ENCODE measurements around the gene NECTIN1.
A peak's percentile ranks its signal among the peaks of the same experiment; 100 is the strongest.

The NECTIN1 gene

DNA sequence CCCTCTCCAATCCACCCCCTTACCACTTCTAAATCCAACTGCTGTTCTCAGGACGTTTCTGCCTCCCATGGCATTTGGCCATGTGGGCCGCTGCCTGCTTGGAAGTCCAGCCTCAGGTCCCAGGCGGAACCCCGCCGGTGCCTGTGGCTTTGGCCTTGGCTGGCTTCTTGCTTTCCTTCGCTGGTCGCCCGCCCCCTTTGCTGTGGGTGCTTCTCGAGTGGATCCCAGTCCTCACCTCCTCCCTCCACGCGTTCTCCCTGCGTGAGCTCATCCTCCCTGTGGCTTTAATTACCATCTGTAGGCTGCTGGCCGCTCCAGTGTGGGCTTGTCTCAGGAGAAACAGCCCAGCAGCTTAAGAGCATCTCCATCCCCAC lies 111.7 kb downstream of the NECTIN1 start:
- no peak for DNase-seq (ENCODE audit: extremely low read depth, low read depth)

DNA sequence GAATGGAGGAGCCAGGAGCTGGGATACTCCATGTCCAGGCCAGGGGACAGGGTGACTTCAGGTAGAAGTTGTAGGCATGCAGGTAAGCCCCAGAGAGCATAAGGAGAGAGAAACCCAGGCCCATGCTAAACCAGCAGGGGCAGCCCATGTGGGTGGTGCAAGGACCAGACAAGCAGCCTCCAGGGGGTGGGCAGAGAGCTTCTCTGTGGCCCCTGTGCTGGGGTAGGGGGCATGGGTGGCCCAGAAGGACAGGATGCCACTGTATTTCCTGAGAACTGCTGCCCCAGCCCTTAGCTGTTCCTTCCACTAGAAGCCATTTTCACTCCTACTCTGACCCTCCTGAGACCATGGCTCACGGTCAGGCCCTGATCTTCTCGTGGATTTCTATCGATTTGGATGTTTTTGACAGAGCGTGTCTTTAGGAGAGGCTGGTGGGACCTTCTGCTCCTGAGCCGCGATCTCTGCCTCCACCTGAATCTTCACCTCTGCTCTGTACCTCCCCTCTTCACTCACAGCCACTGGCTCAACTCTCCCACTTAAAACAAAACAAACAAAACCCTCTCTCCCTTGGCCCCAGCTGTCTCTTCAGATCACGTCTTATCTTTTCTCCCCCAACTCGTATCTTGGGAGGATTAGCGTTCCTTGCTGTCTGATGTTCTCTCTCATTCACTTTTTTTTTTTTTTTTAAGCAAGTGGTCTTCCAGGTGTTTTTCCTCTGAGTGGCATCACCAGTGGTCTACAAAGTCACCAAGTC lies 112.2 kb downstream of the NECTIN1 start:
- H3K4me3 ChIP-seq (replicated peaks; ENCODE audit: low read depth, low read length) = no peak overlapping the region
- TF ChIP-seq, protein P1, sequence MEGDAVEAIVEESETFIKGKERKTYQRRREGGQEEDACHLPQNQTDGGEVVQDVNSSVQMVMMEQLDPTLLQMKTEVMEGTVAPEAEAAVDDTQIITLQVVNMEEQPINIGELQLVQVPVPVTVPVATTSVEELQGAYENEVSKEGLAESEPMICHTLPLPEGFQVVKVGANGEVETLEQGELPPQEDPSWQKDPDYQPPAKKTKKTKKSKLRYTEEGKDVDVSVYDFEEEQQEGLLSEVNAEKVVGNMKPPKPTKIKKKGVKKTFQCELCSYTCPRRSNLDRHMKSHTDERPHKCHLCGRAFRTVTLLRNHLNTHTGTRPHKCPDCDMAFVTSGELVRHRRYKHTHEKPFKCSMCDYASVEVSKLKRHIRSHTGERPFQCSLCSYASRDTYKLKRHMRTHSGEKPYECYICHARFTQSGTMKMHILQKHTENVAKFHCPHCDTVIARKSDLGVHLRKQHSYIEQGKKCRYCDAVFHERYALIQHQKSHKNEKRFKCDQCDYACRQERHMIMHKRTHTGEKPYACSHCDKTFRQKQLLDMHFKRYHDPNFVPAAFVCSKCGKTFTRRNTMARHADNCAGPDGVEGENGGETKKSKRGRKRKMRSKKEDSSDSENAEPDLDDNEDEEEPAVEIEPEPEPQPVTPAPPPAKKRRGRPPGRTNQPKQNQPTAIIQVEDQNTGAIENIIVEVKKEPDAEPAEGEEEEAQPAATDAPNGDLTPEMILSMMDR (IDR thresholded peaks at IDR 0.05; ENCODE audit: low read depth, low read length, missing control alignments) = no peak
- DNase-seq (ENCODE audit: extremely low read depth, low read depth) = no peak

More for the DNA sequence above, 111.7 kb downstream of the NECTIN1 start:
- TF ChIP-seq, protein P1 (IDR thresholded peaks at IDR 0.05; ENCODE audit: low read depth, low read length, missing control alignments) = no peak
- H3K4me3 ChIP-seq (replicated peaks; ENCODE audit: low read depth, low read length) = no peak overlapping the region

DNA sequence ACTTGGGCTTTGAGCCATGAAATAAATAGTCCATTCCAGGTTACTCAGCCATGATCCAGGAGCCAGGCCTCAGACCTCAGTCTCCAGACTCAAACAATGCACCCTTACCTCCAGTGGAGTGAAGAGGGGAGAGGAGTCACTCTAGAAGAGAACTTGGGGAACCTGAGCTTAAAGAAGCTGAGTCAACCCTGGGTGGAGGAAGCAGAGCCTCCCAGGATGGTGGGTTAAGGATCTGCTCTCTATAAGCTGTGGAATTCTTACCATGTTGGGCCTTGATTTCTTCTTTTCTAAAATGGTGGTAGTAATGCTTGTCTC lies 113.2 kb downstream of the NECTIN1 start:
- TF ChIP-seq, protein P1 (IDR thresholded peaks at IDR 0.05; ENCODE audit: low read depth, low read length, missing control alignments) = no peak
- no peak overlapping the region for H3K4me3 ChIP-seq (replicated peaks; ENCODE audit: low read depth, low read length)
- DNase-seq (ENCODE audit: extremely low read depth, low read depth) = no peak

DNA sequence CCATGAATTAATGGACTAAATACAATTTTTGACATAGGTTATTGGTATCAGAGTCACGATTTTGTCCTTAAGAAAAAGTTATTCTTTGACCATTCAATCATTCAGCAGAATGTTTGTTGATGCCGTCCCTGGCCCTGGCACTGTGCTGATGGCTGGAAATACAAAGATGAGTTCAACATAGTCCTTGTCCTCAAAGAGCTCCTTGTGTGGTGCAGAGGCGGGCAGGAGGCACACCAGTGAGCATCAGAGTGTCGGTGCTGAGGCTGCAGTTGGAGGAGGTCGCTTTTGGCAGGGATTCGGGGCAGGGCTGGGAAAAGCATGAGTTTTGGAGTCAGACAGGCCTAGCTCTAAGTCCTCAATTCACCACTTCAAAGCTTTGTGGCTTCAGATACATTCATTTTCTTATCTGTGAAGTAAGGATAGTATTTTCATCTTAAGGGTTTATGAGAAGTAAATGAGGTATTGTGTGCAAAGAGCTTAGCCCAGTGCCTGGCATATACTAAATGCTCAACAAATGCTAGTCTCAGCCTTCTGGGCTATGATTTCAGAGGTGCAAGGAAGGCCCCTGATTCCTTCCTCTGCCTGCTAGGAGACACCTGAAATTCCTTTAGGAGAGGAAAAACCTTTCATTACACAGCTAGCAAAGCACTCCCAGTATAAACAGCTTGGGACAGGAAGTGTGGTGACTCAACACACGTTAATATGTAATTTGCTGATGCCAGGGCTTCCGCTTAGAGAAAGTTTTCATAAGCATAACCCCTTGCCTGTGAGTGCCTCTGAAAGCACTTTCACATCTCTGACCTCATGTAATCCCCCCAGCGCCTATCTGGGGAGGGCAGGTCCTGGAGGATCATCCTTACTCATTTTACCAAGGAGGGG lies 113.8 kb downstream of the NECTIN1 start:
- peak; percentile 56 for DNase-seq (ENCODE audit: extremely low read depth, low read depth)
- TF ChIP-seq, protein P1 (IDR thresholded peaks at IDR 0.05; ENCODE audit: low read depth, low read length, missing control alignments) = no peak
- no peak overlapping the region for H3K4me3 ChIP-seq (replicated peaks; ENCODE audit: low read depth, low read length)

DNA sequence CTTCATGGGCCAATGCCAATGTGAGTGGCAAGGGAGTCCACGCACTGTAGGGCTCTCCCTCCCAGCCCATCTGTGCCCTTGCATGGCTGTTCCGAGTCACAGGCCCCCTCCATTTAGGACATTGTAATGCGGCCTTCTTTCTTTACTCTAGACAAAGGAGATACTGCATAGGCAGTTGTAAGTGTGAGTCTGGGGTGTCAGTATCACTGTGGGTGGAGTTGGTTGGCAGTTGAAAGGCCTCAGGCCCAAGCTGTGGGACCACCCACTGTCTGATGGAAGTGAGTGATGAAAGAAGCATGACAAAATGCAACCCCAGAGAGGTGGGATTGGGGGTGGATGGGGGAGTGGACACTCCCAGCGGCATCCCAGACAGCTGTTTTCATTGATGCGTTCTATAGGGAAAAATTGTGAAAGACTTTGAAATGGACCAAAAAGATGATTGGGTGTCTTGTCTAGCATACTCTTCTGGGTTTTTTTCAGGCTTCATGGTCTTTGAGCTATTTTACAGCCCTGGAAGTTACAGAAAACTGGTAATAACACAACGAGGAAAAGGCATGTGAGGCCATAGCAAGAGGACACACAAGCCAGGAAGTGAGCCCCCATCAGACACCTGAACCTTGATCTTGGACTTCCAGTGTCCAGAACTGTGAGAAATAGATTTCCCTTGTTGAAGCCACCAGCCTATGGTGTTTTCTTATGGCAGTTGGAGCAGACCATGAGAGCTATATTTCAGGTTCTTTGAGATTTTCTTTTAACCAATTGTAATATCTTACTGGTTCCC lies 114.6 kb downstream of the NECTIN1 start:
- no peak for DNase-seq (ENCODE audit: extremely low read depth, low read depth)
- no peak overlapping the region for H3K4me3 ChIP-seq (replicated peaks; ENCODE audit: low read depth, low read length)
- TF ChIP-seq, protein P1 (IDR thresholded peaks at IDR 0.05; ENCODE audit: low read depth, low read length, missing control alignments) = no peak

DNA sequence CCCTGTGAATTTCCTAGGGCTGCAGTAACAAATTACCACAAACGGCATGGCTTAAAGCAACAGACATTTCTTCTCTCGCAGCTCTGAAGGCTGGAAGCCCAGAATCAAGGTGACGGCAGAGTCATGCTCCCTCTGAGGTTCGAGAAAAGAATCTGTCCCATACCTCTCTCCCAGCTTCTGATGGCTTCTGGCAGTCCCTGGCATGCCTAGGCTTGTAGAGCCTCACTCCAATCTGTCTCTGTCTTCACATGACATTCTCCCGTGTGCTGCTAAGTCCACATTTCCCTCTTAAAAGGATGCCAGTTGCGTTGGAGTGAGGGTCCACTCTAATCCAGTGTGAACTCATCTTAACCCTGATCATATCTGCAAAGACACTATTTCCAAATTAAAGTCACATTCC lies 116.2 kb downstream of the NECTIN1 start:
- DNase-seq (ENCODE audit: extremely low read depth, low read depth) = no peak
- H3K4me3 ChIP-seq (replicated peaks; ENCODE audit: low read depth, low read length) = no peak overlapping the region
- TF ChIP-seq, protein P1 (IDR thresholded peaks at IDR 0.05; ENCODE audit: low read depth, low read length, missing control alignments) = no peak

All from HFF-Myc (cell line).